K562 (cell line): ENCODE measurements around the gene SASH3. TPM values are rescaled to one million over a fixed set of nuclear protein-coding genes. Genes with fewer than 3 reads are reported as not detected.

ENCODE experiments used
- ARNT ChIP-seq, 2 experiments: fragments of 450-650 bp; IDR thresholded peaks; 2 replicates each; pipeline ENCODE4 v1.6.1; 2016; ENCODE audit warnings: mild to moderate bottlenecking in 1 of 2
- E2F8 ChIP-seq: fragments of 450-650 bp; IDR thresholded peaks from 2 replicates; pipeline ENCODE4 v1.7.1; 2018; ENCODE audit warnings: mild to moderate bottlenecking, low read depth; ENCODE audit not compliant: partially characterized antibody
- EP400 ChIP-seq: fragments of 450-650 bp; IDR thresholded peaks from 2 replicates; pipeline ENCODE4 v1.6.1; 2017; ENCODE audit warnings: antibody characterized with exemption, mild to moderate bottlenecking, moderate library complexity
- HDAC1 ChIP-seq, 2 experiments: fragments of 450-650 bp; IDR thresholded peaks; 2 replicates each; pipeline ENCODE4 v1.6.1; 2016 to 2017; ENCODE audit warnings: inconsistent platforms in 1 of 2, mild to moderate bottlenecking in 1 of 2, moderate library complexity in 1 of 2
- HDAC2 ChIP-seq: fragments of 450-650 bp; IDR thresholded peaks from 2 replicates; pipeline ENCODE4 v1.6.1; 2016; ENCODE audit warnings: mild to moderate bottlenecking
- NR2C2 ChIP-seq, 2 experiments: fragments of 200-800 bp in 1 of 2; sonication (Bioruptor generic) in 1 of 2; sonication (generic) in 1 of 2; formaldehyde crosslinking in 1 of 2; IDR thresholded peaks; 2 replicates each; pipeline versions ENCODE4 v1.6.1 to v1.8.0; 2016 to 2022; ENCODE audit warnings: mild to moderate bottlenecking in 1 of 2, missing compliant biosample characterization in 1 of 2, missing genetic modification characterization in 1 of 2, missing genetic modification reagents in 1 of 2
- POLR2G ChIP-seq: fragments of 200-400 bp; formaldehyde crosslinking; IDR thresholded peaks from 2 replicates; pipeline ENCODE4 v1.6.1; 2017; ENCODE audit warnings: low read depth, mild to moderate bottlenecking, antibody characterized with exemption, low read length, moderate library complexity
- RFX1 ChIP-seq: fragments of 450-650 bp; IDR thresholded peaks from 2 replicates; pipeline ENCODE4 v1.6.1; 2016; ENCODE audit warnings: mild to moderate bottlenecking, moderate library complexity
- RUNX1 ChIP-seq: sonication (generic); IDR thresholded peaks from 2 replicates; pipeline ENCODE4 v1.6.1; 2016; ENCODE audit warnings: antibody characterized with exemption, low read depth
- TRIM25 ChIP-seq: fragments of 450-650 bp; IDR thresholded peaks from 2 replicates; pipeline ENCODE4 v1.7.0; 2016; ENCODE audit warnings: borderline replicate concordance
- polyA plus RNA-seq, 8 experiments: library from polyadenylated mRNA; depleted of rRNA in 4 of 8; stranded (reverse) in 5 of 8; unstranded in 3 of 8; fragments of >200 nt; fragmentation: Nextera tagmentation in 2 of 8; fragmentation: Illumina TruSeq in 1 of 8; extraction: Ambion mirVana in 2 of 8; extraction: Trizol in 1 of 8; gene quantifications; 2 replicates each; pipeline versions ENCODE4 v1.2.1 to v1.2.3, GENCODE V29; 2011 to 2014; ENCODE audit warnings: inconsistent platforms in 1 of 8, missing spikeins in 1 of 8
- small RNA-seq: library from RNA; depleted of rRNA; stranded (forward); fragments of <200 nt; gene quantifications from one replicate; pipeline ENCODE3, GENCODE V24; 2014
- total RNA-seq, 7 experiments: library from RNA; depleted of rRNA in 6 of 7; stranded (reverse); fragments of >200 nt in 6 of 7; fragmentation: Illumina TruSeq in 2 of 7; extraction: Trizol in 2 of 7; gene quantifications; 2 replicates each; pipeline versions ENCODE4 v1.2.1 to v1.2.3, GENCODE V29; 2011 to 2021; ENCODE audit warnings: low replicate concordance in 1 of 7

Gene SASH3
- total and polyA plus RNA-seq, 9 of the 15 experiments (the other 6 are each of a cell fraction or from before 2014, with no cell fraction given) = 0.03 to 0.72 (median 0.08) TPM

- peak; percentile 42 for TF ChIP-seq E2F8
- no peak for TF ChIP-seq ARNT (IDR thresholded peaks at IDR 0.05)
- TF ChIP-seq RFX1 = no peak
- peak in 1 of 2 experiments; percentile 78; a peak in 2 of 4 replicates for TF ChIP-seq HDAC1 (IDR thresholded peaks at IDR 0.05)
- TF ChIP-seq EP400 = peak; percentile 61; the same call in 1 of the 2 replicates
- peak; percentile 84 for TF ChIP-seq POLR2G
- TF ChIP-seq HDAC2 = no peak
- TF ChIP-seq TRIM25 = no peak
- no peak for TF ChIP-seq RUNX1
- no peak for TF ChIP-seq NR2C2 (CRISPR knock-in tag; IDR thresholded peaks at IDR 0.05)
- TF ChIP-seq NR2C2 (tag; IDR thresholded peaks at IDR 0.05) = 0 out of 2 replicates have a peak, but pooled peaks have one; percentile 12
- TF ChIP-seq, all 486 proteins: peak for 52
These were observed 63.9 kb downstream of the SASH3 start, which contains the start of gene ZDHHC9 (continued) for GRCh38 chrX:129843459-129844306.

Small RNA genes within 50 kb of the gene (small RNA-seq; reads per million reads assigned to genes)
- gene RF00017 = not detected

Other genes starting within 250 kb of the SASH3 start
- 5.9 and 6.1 TPM in 2 replicates for gene OCRL, start 239.7 kb upstream of the SASH3 start, total RNA-seq (2014; rRNA removed)
- 11.7 and 13.2 TPM in 2 replicates for gene OCRL, start 239.7 kb upstream of the SASH3 start, total RNA-seq (2014; rRNA removed; fragmentation: Illumina TruSeq; extraction: Trizol)
- gene OCRL, start 239.7 kb upstream of the SASH3 start, total RNA-seq (2015; rRNA removed; fragmentation: Illumina TruSeq; extraction: Trizol) = 10.6 and 11.9 TPM in 2 replicates
- gene OCRL, start 239.7 kb upstream of the SASH3 start, total RNA-seq (2021) = 12.3 and 12.4 TPM in 2 replicates
- gene OCRL, start 239.7 kb upstream of the SASH3 start, polyA plus RNA-seq (2011; rRNA removed) = 20.0 and 23.4 TPM in 2 replicates
- 15.0 and 16.0 TPM in 2 replicates for gene OCRL, start 239.7 kb upstream of the SASH3 start, polyA plus RNA-seq (2014; fragmentation: Illumina TruSeq; extraction: Trizol)
- gene OCRL, start 239.7 kb upstream of the SASH3 start, polyA plus RNA-seq (2014; fragmentation: Nextera tagmentation; extraction: Ambion mirVana) = 1 to 10 TPM; 2.2 to 3.7 TPM
- 14.3 and 14.4 TPM in 2 replicates for gene OCRL, start 239.7 kb upstream of the SASH3 start, polyA plus RNA-seq (2014; rRNA removed)
- gene APLN, start 125.0 kb upstream of the SASH3 start, total RNA-seq (2014; rRNA removed) = not detected in 2 replicates
- not detected in 2 replicates for gene APLN, start 125.0 kb upstream of the SASH3 start, total RNA-seq (2014; rRNA removed; fragmentation: Illumina TruSeq; extraction: Trizol)
- gene APLN, start 125.0 kb upstream of the SASH3 start, total RNA-seq (2015; rRNA removed; fragmentation: Illumina TruSeq; extraction: Trizol) = 0.08 TPM in 1 of 2 replicates, not detected in the other
- 0.04 TPM in 1 of 2 replicates, not detected in the other for gene APLN, start 125.0 kb upstream of the SASH3 start, total RNA-seq (2021)
- not detected in 2 replicates for gene APLN, start 125.0 kb upstream of the SASH3 start, polyA plus RNA-seq (2011; rRNA removed)
- 0.06 TPM in 1 of 2 replicates, not detected in the other for gene APLN, start 125.0 kb upstream of the SASH3 start, polyA plus RNA-seq (2014; fragmentation: Illumina TruSeq; extraction: Trizol)
- not detected for gene APLN, start 125.0 kb upstream of the SASH3 start, polyA plus RNA-seq (2014; fragmentation: Nextera tagmentation; extraction: Ambion mirVana)
- 0.04 TPM in 1 of 2 replicates, not detected in the other for gene APLN, start 125.0 kb upstream of the SASH3 start, polyA plus RNA-seq (2014; rRNA removed)
- gene XPNPEP2, start 41.0 kb upstream of the SASH3 start, total RNA-seq (2014; rRNA removed) = not detected in 2 replicates
- gene XPNPEP2, start 41.0 kb upstream of the SASH3 start, total RNA-seq (2014; rRNA removed; fragmentation: Illumina TruSeq; extraction: Trizol) = not detected in 2 replicates
- gene XPNPEP2, start 41.0 kb upstream of the SASH3 start, total RNA-seq (2015; rRNA removed; fragmentation: Illumina TruSeq; extraction: Trizol) = not detected in 2 replicates
- 0.04 TPM in 1 of 2 replicates, not detected in the other for gene XPNPEP2, start 41.0 kb upstream of the SASH3 start, total RNA-seq (2021)
- 0.01 TPM in 1 of 2 replicates, not detected in the other for gene XPNPEP2, start 41.0 kb upstream of the SASH3 start, polyA plus RNA-seq (2011; rRNA removed)
- 0.13 TPM in 1 of 2 replicates, not detected in the other for gene XPNPEP2, start 41.0 kb upstream of the SASH3 start, polyA plus RNA-seq (2014; fragmentation: Illumina TruSeq; extraction: Trizol)
- gene XPNPEP2, start 41.0 kb upstream of the SASH3 start, polyA plus RNA-seq (2014; fragmentation: Nextera tagmentation; extraction: Ambion mirVana) = under 1 TPM in 1 of 2 experiments, not detected in 1; 0.03 TPM
- gene XPNPEP2, start 41.0 kb upstream of the SASH3 start, polyA plus RNA-seq (2014; rRNA removed) = 0.19 TPM in 1 of 2 replicates, not detected in the other
- 7.2 and 10.8 TPM in 2 replicates for gene ZDHHC9, start 63.9 kb downstream of the SASH3 start, total RNA-seq (2014; rRNA removed)
- 9.3 and 10.5 TPM in 2 replicates for gene ZDHHC9, start 63.9 kb downstream of the SASH3 start, total RNA-seq (2014; rRNA removed; fragmentation: Illumina TruSeq; extraction: Trizol)
- gene ZDHHC9, start 63.9 kb downstream of the SASH3 start, total RNA-seq (2015; rRNA removed; fragmentation: Illumina TruSeq; extraction: Trizol) = 6.4 and 6.8 TPM in 2 replicates
- gene ZDHHC9, start 63.9 kb downstream of the SASH3 start, total RNA-seq (2021) = 16.9 and 18.8 TPM in 2 replicates
- 13.1 and 18.9 TPM in 2 replicates for gene ZDHHC9, start 63.9 kb downstream of the SASH3 start, polyA plus RNA-seq (2011; rRNA removed)
- 17.8 and 22.4 TPM in 2 replicates for gene ZDHHC9, start 63.9 kb downstream of the SASH3 start, polyA plus RNA-seq (2014; fragmentation: Illumina TruSeq; extraction: Trizol)
- gene ZDHHC9, start 63.9 kb downstream of the SASH3 start, polyA plus RNA-seq (2014; fragmentation: Nextera tagmentation; extraction: Ambion mirVana) = 1 to 10 TPM; 7.2 to 7.3 TPM
- gene ZDHHC9, start 63.9 kb downstream of the SASH3 start, polyA plus RNA-seq (2014; rRNA removed) = 8.0 and 9.1 TPM in 2 replicates
- 66.2 and 70.0 TPM in 2 replicates for gene UTP14A, start 126.2 kb downstream of the SASH3 start, total RNA-seq (2014; rRNA removed)
- 82.0 and 87.9 TPM in 2 replicates for gene UTP14A, start 126.2 kb downstream of the SASH3 start, total RNA-seq (2014; rRNA removed; fragmentation: Illumina TruSeq; extraction: Trizol)
- 88.7 and 91.0 TPM in 2 replicates for gene UTP14A, start 126.2 kb downstream of the SASH3 start, total RNA-seq (2015; rRNA removed; fragmentation: Illumina TruSeq; extraction: Trizol)
- gene UTP14A, start 126.2 kb downstream of the SASH3 start, total RNA-seq (2021) = 54.6 and 56.2 TPM in 2 replicates
- 22.8 and 36.9 TPM in 2 replicates for gene UTP14A, start 126.2 kb downstream of the SASH3 start, polyA plus RNA-seq (2011; rRNA removed)
- gene UTP14A, start 126.2 kb downstream of the SASH3 start, polyA plus RNA-seq (2014; fragmentation: Illumina TruSeq; extraction: Trizol) = 70.3 and 87.4 TPM in 2 replicates
- 10 to 100 TPM; 30.5 to 59.9 TPM for gene UTP14A, start 126.2 kb downstream of the SASH3 start, polyA plus RNA-seq (2014; fragmentation: Nextera tagmentation; extraction: Ambion mirVana)
- gene UTP14A, start 126.2 kb downstream of the SASH3 start, polyA plus RNA-seq (2014; rRNA removed) = 59.9 and 64.1 TPM in 2 replicates
- 3.3 and 4.5 TPM in 2 replicates for gene BCORL1, start 202.7 kb downstream of the SASH3 start, total RNA-seq (2014; rRNA removed)
- gene BCORL1, start 202.7 kb downstream of the SASH3 start, total RNA-seq (2014; rRNA removed; fragmentation: Illumina TruSeq; extraction: Trizol) = 1.4 and 2.1 TPM in 2 replicates
- gene BCORL1, start 202.7 kb downstream of the SASH3 start, total RNA-seq (2015; rRNA removed; fragmentation: Illumina TruSeq; extraction: Trizol) = 2.1 and 3.3 TPM in 2 replicates
- 26.2 and 29.6 TPM in 2 replicates for gene BCORL1, start 202.7 kb downstream of the SASH3 start, total RNA-seq (2021)
- gene BCORL1, start 202.7 kb downstream of the SASH3 start, polyA plus RNA-seq (2011; rRNA removed) = 1.0 and 1.7 TPM in 2 replicates
- gene BCORL1, start 202.7 kb downstream of the SASH3 start, polyA plus RNA-seq (2014; fragmentation: Illumina TruSeq; extraction: Trizol) = 16.2 and 18.2 TPM in 2 replicates
- under 1 TPM; 0.48 to 0.55 TPM for gene BCORL1, start 202.7 kb downstream of the SASH3 start, polyA plus RNA-seq (2014; fragmentation: Nextera tagmentation; extraction: Ambion mirVana)
- 4.3 and 5.0 TPM in 2 replicates for gene BCORL1, start 202.7 kb downstream of the SASH3 start, polyA plus RNA-seq (2014; rRNA removed)